HG03469 (cell line): ENCODE results near the gene TERT.
"Not testable (repeated sequence)": the region's sequence is repeated elsewhere in the genome, so short reads cannot be mapped to it uniquely, and the experiment has no call there.

Experiments used
- ATAC-seq: cut with Tn5 transposase; IDR thresholded peaks from one replicate; pipeline ENCODE4 v1.9.1; 2021; ENCODE audit warnings: mild to moderate bottlenecking, moderate library complexity, moderate number of reproducible peaks; ENCODE audit not compliant: unreplicated experiment

Gene TERT

DNA sequence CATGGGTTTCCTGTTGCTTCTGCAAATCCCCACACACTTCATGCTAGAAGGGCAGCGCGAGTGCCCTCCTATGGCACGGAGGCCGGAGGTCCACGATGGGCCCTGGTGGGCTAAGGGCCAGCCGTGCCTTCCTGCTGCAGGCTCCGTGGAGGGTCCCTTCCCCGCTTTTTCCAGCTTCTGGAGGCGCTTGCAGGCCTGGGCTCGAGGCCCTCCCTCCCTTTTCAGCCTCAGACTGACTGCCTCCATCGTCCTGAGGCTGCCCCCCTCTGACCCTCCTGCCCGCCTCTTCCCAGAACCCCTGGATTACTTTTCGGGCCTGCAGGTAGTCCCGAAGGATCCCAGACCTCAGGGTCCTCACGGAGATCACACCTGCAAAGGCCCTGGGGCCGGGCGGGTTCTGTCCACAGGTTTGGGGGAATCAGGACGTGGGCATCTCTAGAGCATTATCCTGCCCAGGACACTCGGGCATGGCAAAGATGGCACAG, 3.2 kb upstream of the TERT start:
- no peak for ATAC-seq

DNA sequence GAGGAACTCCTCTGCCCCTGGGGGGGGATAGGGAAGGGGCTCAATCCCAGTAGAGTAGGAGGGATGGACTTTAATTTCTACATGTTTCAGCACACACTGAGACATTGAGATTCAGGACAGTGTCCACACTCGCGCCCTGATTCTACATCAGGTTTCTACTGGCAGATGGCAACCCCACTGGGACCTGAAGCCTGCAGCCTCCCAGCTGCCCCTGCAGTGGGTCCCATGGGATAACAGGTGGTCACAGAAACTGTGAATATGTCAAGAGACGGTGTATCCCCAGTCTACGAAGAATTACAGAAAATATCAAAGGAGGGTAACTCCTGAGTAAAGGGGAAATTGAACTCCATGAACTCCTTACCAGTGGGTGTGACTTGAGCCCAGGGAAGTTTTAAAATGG, 2.4 kb upstream of the TERT start:
- ATAC-seq, result no peak

DNA sequence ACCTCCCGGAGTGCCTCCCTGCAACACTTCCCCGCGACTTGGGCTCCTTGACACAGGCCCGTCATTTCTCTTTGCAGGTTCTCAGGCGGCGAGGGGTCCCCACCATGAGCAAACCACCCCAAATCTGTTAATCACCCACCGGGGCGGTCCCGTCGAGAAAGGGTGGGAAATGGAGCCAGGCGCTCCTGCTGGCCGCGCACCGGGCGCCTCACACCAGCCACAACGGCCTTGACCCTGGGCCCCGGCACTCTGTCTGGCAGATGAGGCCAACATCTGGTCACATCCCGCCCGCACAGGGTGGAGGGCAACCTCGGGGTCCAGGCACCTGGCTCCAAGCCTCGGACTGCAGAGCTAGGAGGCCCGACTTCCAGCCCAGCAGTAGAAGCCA, 776 bp upstream of the TERT start:
- ATAC-seq, result no peak

DNA sequence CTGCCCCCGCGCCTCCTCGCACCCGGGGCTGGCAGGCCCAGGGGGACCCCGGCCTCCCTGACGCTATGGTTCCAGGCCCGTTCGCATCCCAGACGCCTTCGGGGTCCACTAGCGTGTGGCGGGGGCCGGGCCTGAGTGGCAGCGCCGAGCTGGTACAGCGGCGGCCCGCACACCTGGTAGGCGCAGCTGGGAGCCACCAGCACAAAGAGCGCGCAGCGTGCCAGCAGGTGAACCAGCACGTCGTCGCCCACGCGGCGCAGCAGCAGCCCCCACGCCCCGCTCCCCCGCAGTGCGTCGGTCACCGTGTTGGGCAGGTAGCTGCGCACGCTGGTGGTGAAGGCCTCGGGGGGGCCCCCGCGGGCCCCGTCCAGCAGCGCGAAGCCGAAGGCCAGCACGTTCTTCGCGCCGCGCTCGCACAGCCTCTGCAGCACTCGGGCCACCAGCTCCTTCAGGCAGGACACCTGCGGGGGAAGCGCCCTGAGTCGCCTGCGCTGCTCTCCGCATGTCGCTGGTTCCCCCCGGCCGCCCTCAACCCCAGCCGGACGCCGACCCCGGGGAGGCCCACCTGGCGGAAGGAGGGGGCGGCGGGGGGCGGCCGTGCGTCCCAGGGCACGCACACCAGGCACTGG, 548 bp downstream of the TERT start:
- ATAC-seq, result no peak

DNA sequence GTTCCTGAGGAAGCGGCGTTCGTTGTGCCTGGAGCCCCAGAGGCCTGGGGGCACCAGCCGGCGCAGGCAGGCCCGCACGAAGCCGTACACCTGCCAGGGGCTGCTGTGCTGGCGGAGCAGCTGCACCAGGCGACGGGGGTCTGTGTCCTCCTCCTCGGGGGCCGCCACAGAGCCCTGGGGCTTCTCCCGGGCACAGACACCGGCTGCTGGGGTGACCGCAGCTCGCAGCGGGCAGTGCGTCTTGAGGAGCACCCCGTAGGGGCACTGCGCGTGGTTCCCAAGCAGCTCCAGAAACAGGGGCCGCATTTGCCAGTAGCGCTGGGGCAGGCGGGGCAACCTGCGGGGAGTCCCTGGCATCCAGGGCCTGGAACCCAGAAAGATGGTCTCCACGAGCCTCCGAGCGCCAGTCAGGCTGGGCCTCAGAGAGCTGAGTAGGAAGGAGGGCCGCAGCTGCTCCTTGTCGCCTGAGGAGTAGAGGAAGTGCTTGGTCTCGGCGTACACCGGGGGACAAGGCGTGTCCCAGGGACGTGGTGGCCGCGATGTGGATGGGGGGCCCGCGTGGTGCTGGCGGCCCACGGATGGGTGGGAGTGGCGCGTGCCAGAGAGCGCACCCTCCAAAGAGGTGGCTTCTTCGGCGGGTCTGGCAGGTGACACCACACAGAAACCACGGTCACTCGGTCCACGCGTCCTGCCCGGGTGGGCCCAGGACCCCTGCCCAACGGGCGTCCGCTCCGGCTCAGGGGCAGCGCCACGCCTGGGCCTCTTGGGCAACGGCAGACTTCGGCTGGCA, 1.3 kb downstream of the TERT start:
- no peak for ATAC-seq

DNA sequence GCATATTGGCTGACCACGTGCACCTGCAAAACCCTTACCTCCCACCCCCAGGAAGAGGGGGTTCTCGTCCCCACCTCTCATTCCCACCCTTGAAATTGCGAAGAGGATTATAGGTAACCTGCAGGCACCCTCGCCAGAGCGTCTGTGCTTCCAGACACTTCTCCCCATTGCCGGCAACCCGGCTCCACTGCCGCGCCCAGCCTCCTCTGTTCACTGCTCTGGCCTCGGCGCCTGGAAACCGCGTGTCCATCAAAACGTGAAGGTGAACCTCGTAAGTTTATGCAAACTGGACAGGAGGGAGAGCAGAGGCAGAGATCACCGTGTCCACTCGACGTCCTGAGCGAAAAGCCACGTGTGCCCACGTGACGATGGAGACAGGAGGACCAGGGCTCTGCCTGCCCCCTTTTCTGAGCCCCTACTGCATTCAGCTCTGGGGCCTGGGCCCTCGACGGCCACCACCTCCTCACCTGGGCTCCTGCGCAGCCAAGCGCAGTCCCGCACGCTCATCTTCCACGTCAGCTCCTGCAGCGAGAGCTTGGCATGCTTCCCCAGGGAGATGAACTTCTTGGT, 1.9 kb downstream of the TERT start:
- ATAC-seq, result no peak

DNA sequence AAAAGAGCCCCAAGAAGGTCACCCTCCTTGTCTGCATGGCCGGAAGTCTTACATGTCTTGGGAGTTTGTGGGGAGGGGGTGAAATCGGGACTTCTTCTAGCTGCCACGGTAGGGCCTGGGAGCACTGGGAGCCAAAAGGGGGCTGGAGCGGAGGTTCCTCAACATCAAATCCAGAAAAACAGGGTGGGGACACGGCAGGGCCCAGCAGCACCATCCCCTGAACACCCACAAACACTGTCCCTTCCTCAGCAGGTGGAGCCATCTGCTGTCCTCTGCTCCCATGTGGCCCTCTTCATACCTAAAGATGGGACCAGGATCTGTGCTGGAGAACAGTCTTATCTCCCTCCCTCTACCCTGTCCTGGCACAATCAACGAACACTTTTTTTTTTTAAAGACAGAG, 2.7 kb downstream of the TERT start:
- ATAC-seq, result no peak

DNA sequence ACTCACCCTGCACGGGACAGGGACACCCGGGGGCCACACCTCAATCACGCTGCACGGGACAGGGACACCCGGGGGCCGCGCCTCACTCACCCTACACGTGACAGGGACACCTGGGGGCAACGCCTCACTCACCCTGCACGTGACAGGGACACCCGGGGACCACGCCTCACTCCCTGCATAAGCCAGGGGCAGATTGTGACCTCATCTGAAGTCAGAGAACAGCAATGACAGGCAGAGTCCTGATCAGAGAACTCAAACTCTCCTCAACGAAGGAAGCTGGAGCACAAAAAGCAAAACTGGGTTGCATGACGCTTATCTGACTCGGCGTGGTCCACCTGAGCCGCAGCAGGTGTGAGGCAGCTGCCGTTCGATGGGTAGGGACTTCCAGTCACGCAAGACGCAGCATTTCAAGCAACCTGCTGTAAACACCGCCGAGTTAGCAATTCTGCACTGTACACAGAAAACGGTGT, 3.2 kb downstream of the TERT start:
- no peak for ATAC-seq

DNA sequence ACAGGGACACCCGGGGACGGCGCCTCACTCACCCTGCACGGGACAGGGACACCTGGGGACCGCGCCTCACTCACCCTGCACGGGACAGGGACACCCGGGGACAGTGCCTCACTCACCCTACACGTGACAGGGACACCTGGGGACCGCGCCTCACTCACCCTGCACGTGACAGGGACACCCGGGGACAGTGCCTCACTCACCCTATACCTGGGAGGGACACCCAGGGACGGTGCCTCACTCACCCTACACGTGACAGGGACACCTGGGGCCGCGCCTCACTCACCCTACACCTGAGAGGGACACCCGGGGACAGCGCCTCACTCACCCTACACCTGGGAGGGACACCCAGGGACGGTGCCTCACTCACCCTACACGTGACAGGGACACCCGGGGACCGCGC, 3.9 kb downstream of the TERT start:
- not testable (repeated sequence) for ATAC-seq

DNA sequence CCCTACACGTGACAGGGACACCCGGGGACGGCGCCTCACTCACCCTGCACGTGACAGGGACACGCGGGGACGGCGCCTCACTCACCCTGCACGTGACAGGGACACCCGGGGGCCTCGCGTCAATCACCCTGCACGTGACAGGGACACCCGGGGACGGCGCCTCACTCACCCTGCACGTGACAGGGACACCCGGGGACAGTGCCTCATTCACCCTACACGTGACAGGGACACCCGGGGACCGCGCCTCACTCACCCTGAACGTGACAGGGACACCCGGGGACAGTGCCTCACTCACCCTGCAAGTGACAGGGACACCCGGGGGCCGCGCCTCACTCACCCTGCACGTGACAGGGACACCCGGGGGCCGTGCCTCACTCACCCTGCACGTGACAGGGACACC, 5.3 kb downstream of the TERT start:
- not testable (repeated sequence) for ATAC-seq

DNA sequence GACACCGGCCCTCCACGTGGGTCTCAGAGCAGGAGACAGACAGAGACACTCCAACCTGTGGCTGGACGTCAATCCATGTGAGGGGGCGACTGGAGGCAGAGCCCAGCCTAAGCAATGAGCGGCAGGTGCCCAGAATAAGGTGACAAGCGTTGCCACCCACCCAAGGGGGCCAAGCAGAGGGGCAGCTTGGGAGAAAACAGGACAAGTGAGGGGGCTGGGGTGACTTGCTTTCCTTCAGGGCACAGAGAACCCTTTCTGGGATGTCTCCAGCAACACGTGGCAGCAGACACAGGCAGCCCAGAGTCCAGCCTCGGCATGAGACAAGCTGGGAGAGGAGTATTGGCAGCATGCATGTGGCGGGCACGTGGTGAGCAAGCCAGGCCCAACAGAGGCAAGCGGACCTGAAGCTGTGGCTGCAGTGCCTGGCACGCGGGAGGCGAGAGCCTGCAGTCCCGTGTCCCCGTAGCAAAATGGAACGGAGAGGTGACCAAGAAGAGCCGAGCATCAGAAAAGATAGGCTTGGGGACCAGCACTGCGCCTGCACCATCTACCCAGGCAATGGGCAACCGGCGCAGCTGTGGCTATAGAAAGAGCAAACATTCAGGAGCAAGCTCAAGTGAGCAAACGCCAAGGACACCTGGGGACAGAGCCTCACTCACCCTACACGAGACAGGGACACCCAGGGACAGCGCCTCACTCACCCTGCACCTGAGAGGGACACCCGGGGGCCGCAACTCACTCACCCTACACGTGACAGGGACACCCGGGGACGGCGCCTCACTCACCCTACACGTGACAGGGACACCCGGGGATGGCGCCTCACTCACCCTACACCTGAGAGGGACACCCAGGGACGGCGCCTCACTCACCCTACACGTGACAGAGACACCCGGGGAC, 6.2 kb downstream of the TERT start:
- ATAC-seq, result no peak

DNA sequence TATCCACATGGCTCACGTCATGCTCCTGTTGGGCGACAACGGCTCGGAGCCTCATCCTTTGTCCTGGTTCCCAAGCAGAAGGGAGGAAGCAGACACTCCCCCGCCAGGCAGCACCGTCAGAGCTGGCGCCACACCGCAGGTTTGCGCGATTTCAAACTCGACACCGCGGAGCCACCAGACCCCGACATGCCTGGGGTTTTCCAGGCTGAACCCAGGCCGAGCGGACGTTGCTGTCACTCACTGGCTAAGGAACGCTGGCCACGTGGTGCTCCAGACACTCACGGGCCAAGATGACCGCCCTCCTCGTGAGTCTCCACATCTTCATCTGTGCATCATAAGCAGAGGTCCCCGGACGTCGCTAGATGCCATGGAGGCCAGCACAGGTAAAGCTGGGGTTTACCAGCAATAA, 9.0 kb downstream of the TERT start:
- no peak for ATAC-seq

DNA sequence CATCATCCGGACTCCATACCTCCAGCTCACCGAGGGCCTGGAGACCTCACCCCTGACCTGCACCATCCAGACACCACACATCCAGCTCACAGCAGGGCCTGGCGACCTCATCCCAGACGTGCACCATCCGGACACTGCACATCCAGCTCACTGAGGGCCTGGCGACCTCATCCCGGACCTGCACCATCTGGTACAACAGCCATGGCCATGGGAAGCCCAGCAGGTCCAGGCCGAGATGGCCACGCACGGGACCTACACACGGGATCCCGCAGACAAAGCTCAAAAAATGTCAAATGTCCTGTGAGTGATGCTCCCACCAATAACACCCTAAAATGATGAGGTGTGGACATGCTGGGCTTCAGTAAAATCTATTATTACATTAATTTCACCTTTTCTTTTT, 9.7 kb downstream of the TERT start:
- ATAC-seq, result no peak

DNA sequence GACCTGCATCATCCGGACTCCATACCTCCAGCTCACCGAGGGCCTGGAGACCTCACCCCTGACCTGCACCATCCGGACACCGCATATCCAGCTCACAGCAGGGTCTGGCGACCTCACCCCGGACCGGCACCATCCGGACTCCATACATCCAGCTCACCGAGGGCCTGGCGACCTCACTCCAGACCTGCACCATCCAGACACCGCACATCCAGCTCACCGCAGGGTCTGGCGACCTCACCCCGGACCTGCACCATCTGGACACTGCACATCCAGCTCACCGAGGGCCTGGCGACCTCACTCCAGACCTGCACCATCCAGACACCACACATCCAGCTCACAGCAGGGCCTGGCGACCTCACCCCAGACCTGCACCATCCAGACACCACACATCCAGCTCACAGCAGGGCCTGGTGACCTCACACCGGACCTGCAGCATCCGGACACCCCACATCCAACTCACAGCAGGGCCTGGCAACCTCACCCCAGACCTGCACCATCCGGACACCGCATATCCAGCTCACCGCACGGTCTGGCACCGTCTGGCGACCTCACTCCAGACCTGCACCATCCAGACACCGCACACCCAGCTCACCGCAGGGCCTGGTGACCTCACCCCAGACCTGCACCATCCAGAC, 10.4 kb downstream of the TERT start:
- not testable (repeated sequence) for ATAC-seq

DNA sequence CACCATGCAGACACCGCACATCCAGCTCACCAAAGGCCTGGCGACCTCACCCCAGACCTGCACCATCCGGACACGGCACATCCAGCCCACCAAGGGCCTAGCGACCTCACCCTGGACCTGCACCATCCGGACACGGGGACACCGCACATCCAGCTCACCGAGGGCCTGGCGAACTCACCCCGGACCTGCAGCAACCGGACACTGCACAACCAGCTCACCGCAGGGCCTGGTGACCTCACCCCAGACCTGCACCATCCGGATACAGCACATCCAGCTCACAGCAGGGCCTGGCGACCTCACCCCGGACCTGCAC, 11.2 kb downstream of the TERT start:
- not testable (repeated sequence) for ATAC-seq

DNA sequence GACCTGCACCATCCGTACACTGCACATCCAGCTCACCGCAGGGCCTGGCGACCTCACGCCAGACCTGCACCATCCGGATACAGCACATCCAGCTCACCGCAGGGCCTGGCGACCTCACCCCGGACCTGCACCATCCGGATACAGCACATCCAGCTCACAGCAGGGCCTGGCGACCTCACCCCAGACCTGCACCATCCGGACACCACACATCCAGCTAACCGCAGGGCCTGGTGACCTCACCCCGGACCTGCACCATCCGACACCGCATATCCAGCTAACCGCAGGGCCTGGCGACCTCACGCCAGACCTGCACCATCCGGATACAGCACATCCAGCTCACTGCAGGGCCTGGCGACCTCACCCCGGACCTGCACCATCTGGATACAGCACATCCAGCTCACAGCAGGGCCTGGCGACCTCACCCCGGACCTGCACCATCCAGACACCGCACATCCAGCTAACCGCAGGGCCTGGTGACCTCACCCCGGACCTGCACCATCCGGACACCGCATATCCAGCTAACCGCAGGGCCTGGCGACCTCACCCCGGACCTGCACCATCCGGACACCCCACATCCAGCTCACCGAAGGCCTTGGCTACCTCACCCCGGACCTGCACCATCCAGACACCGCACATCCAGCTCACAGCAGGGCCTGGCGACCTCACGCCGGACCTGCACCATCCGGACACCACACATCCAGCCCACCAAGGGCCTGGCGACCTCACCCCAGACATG, 11.7 kb downstream of the TERT start:
- ATAC-seq, result not testable (repeated sequence)

DNA sequence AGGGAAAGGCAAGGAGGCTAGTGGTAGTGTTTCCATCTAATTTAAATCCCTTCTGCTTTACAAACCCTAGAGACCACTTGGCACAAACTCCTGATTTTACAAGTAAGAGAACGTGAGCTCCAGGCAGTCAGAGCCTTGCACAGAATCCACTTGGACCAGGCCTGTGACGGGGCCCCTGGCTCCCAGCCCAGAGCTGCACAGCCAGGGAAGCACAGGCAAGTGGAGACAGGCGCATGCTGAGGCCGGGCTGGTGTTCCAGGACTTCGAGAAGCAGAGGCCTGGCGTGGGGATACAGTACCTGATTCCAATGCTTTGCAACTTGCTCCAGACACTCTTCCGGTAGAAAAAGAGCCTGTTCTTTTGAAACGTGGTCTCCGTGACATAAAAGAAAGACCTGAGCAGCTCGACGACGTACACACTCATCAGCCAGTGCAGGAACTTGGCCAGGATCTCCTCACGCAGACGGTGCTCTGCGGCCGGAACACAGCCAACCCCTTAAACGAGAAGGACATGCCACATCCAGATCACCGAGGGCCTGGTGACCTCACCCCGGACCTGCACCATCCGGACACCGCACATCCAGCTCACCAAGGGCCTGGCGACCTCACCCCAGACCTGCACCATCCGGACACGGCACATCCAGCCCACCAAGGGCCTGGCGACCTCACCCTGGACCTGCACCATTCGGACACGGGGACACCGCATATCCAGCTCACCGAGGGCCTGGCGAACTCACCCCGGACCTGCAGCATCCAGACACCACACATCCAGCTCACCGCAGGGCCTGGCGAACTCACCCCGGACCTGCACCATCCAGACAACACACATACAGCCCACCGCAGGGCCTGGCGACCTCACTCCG, 12.5 kb downstream of the TERT start:
- no peak for ATAC-seq

DNA sequence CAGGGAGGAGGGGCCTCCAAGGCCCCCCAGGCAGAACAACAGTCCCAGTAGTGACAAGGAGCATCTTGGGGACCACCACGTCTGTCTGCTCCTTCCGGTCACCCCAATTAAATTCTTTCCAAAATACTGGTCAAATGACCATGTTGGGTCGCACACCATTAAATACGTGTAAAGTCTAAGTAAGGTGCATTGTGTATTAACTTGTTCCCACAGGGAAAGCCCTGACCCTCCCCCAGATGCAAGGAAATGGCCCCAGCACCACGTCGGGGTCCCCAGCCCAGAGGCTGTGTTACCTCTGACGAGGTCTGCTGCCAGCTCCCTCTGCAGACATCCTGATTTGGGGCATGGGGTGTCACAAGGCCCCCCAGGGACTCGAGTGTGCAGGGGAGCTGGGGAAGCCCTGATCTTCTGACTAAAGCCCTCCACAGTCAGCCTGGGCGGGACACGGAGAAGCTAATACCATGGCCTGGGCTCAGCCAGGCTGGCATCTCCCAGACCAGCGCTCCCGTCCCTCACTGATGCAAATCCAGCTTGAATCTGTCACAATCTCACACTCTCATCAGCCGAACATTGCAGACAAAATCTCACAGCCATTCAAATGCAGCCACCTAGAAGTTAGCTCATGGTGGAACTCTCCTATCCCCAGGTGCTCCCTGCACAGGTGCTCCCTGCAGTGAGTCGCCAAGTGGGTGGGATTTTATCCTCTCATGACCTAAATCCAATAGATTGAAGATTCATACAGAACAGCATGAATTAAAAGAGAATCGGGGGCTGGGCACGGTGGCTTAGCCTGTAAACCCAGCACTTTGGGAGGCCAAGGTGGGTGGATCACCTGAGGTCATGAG, 13.6 kb downstream of the TERT start:
- no peak for ATAC-seq
